SK-N-MC (cell line): Measurements from ENCODE around the gene RHBDD2.

ENCODE experiments used
- EZH2 ChIP-seq: fragments of 200-600 bp; sonication (generic); IDR thresholded peaks from one replicate; pipeline ENCODE4 v1.6.1; 2017; ENCODE audit warnings: antibody characterized with exemption
- POLR2AphosphoS5 ChIP-seq: IDR thresholded peaks from 2 replicates; pipeline ENCODE4 v1.6.1; 2012; ENCODE audit warnings: mild to moderate bottlenecking, low read depth, low read length, borderline replicate concordance

GRCh38 chr7:75835688-75836285, 43.0 kb upstream of the RHBDD2 start:
- TF ChIP-seq EZH2 (no peak), POLR2AphosphoS5 (no peak)
